PC-3 (cell line): Measurements from ENCODE around the gene GPC3.

Experiments
- EZH2phosphoT487 ChIP-seq: fragments of 300-600 bp; sonication (generic); IDR thresholded peaks from 2 replicates; pipeline ENCODE4 v1.6.1; 2018; ENCODE audit warnings: mild to moderate bottlenecking, antibody characterized with exemption, low read length, borderline replicate concordance
- TF ChIP-seq, protein P1 (sequence below): fragments of 300-600 bp; sonication (generic); conservative IDR thresholded peaks from 2 replicates; pipeline ENCODE4 v1.5.1; 2017; ENCODE audit warnings: antibody characterized with exemption, low read depth, mild to moderate bottlenecking, low read length

DNA sequence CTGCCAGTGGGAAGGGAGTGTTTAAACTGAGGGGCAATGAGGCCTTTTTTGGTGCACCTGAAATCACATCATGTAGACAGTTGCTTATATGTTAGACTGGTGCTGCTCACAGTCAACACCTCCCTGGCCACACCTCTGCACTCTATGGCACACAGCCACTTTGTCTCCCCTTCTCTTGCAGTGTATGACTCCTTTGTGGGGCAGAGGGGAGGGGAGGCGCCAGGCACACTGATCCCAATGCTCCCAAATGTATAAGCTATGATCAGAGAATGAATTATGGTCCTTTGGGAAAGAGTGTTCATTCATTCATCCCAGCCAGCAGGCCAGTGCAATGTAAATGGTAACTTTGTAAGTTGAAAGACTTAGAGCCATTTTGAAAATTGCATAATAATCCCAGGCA, 4.6 kb upstream of the GPC3 start:
- TF ChIP-seq, protein P1, sequence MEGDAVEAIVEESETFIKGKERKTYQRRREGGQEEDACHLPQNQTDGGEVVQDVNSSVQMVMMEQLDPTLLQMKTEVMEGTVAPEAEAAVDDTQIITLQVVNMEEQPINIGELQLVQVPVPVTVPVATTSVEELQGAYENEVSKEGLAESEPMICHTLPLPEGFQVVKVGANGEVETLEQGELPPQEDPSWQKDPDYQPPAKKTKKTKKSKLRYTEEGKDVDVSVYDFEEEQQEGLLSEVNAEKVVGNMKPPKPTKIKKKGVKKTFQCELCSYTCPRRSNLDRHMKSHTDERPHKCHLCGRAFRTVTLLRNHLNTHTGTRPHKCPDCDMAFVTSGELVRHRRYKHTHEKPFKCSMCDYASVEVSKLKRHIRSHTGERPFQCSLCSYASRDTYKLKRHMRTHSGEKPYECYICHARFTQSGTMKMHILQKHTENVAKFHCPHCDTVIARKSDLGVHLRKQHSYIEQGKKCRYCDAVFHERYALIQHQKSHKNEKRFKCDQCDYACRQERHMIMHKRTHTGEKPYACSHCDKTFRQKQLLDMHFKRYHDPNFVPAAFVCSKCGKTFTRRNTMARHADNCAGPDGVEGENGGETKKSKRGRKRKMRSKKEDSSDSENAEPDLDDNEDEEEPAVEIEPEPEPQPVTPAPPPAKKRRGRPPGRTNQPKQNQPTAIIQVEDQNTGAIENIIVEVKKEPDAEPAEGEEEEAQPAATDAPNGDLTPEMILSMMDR, result no peak
- no peak for TF ChIP-seq EZH2phosphoT487
